GM21423 (cell line): ENCODE results near the gene ULK2.
"Not testable (repeated sequence)": the region's sequence is repeated elsewhere in the genome, so short reads cannot be mapped to it uniquely, and the experiment has no call there.

ENCODE experiments used
- ATAC-seq: cut with Tn5 transposase; IDR thresholded peaks from one replicate; pipeline ENCODE4 v1.9.1; 2021; ENCODE audit warnings: mild to moderate bottlenecking, moderate library complexity; ENCODE audit not compliant: unreplicated experiment

The ULK2 gene

GRCh38 chr17:19867079-19867328 is 732 bp downstream of the ULK2 start:
- peak; percentile 48 for ATAC-seq

- ATAC-seq: no peak
These were observed 2.7 kb downstream of the ULK2 start for GRCh38 chr17:19865021-19865420.

- ATAC-seq: not testable (repeated sequence)
These were observed 7.0 kb downstream of the ULK2 start for GRCh38 chr17:19860647-19861177.

GRCh38 chr17:19857640-19858039 is 10.1 kb downstream of the ULK2 start:
- ATAC-seq: no peak

- ATAC-seq: no peak
These were observed 33.8 kb downstream of the ULK2 start for GRCh38 chr17:19833914-19834313.

GRCh38 chr17:19830061-19830460 is 37.7 kb downstream of the ULK2 start:
- ATAC-seq: no peak

- no peak for ATAC-seq
These were observed 55.3 kb downstream of the ULK2 start for GRCh38 chr17:19812407-19812806.

- no peak for ATAC-seq
These were observed 62.7 kb downstream of the ULK2 start for GRCh38 chr17:19805006-19805405.

GRCh38 chr17:19800571-19800970 is 67.2 kb downstream of the ULK2 start:
- no peak for ATAC-seq

GRCh38 chr17:19799796-19800195 is 67.9 kb downstream of the ULK2 start:
- ATAC-seq: no peak

- ATAC-seq: no peak
These were observed 71.3 kb downstream of the ULK2 start for GRCh38 chr17:19796457-19796856.

GRCh38 chr17:19791918-19792550 is 75.7 kb downstream of the ULK2 start:
- ATAC-seq: no peak

GRCh38 chr17:19787733-19788357 is 79.9 kb downstream of the ULK2 start:
- ATAC-seq: no peak

GRCh38 chr17:19785854-19786253 is 81.9 kb downstream of the ULK2 start:
- ATAC-seq: no peak

GRCh38 chr17:19781488-19782458 is 86.0 kb downstream of the ULK2 start:
- no peak for ATAC-seq

GRCh38 chr17:19780846-19781245 is 86.9 kb downstream of the ULK2 start:
- ATAC-seq: no peak

GRCh38 chr17:19773534-19773933 is 94.2 kb downstream of the ULK2 start:
- no peak for ATAC-seq

- ATAC-seq: no peak
These were observed 95.6 kb downstream of the ULK2 start for GRCh38 chr17:19771971-19772630.

GRCh38 chr17:19770985-19771735 is 96.6 kb downstream of the ULK2 start:
- ATAC-seq: no peak

- ATAC-seq: no peak
These were observed 97.6 kb downstream of the ULK2 start for GRCh38 chr17:19769946-19770652.
